ENCODE results near the gene CHERP. TPM values are rescaled to one million over a fixed set of nuclear protein-coding genes. Genes with fewer than 3 reads are reported as not detected.
"Not testable (repeated sequence)": the region's sequence is repeated elsewhere in the genome, so short reads cannot be mapped to it uniquely, and the experiment has no call there.

The CHERP gene
- total and polyA plus RNA-seq, 3 experiments from 2014 or later: 20.3 to 74.2 (median 73.1) TPM

GRCh38 chr19:16544473-16545231 lies 2.4 kb upstream of the CHERP start:
- Histone ChIP-seq H3K4me3 (ENCODE audit: low read length) (no peak overlapping the region), H3K9me3 (ENCODE audit: low read length) (no peaks in the 10 kb centered on the region), H3K27me3 (ENCODE audit: insufficient read depth, low read length, poor library complexity, severe bottlenecking) (no peaks in the 10 kb centered on the region), H3K4me1 (ENCODE audit: insufficient read depth, low read length) (peaks cover 28% of the 10 kb centered on the region), H3K36me3 (ENCODE audit: insufficient read depth, low read length) (peaks cover 8% of the 10 kb centered on the region), H3K27ac (ENCODE audit: low read depth, low read length) (no peak overlapping the region)
- ChIA-PET CTCF (no interaction called here), POLR2A (no interaction called here)
- peaks cover 0 to 22% (median 2%) of the 10 kb centered on the region in 3 donors for H3K36me3 Mint-ChIP-seq
- H3K27me3 Mint-ChIP-seq: no peaks in the 10 kb centered on the region
- DNase-seq: no peak
- peaks cover 27 to 41% (median 35%) of the 10 kb centered on the region in 3 donors for H3K4me1 Mint-ChIP-seq
- H3K9me3 Mint-ChIP-seq: no peaks in the 10 kb centered on the region
- peak overlapping the region; percentile 7 to 94 (median 42) for H3K27ac Mint-ChIP-seq
- peak overlapping the region; percentile 6 to 74 (median 38) for H3K4me3 Mint-ChIP-seq

- H3K27me3 Mint-ChIP-seq; H3K27me3 ChIP-seq (ENCODE audit: insufficient read depth, low read length, poor library complexity, severe bottlenecking); H3K9me3 ChIP-seq (ENCODE audit: low read length); CTCF ChIA-PET; DNase-seq; H3K9me3 Mint-ChIP-seq: not testable (repeated sequence)
- Mint-ChIP-seq H3K4me3 (peak overlapping the region; percentile 85 to 98 (median 91)), H3K36me3 (peaks cover 0 to 25% (median 2%) of the 10 kb centered on the region in 3 donors), H3K27ac (peak overlapping the region in 7 of 8 donors; percentile 52 to 95 (median 72)), H3K4me1 (peaks cover 32 to 47% (median 40%) of the 10 kb centered on the region in 3 donors)
- POLR2A ChIA-PET: interaction anchor here (0.6 to 1.7 kb wide), 7 partner anchors 28 to 815 kb away, joined by 3 to 15 read pairs (median 4); no protein-coding TSS in a partner anchor
- Histone ChIP-seq H3K27ac (ENCODE audit: low read depth, low read length) (peak overlapping the region; percentile 95), H3K36me3 (ENCODE audit: insufficient read depth, low read length) (peaks cover 12% of the 10 kb centered on the region), H3K4me3 (ENCODE audit: low read length) (peak overlapping the region; percentile 99), H3K4me1 (ENCODE audit: insufficient read depth, low read length) (peaks cover 32% of the 10 kb centered on the region)
These were observed 1.5 kb upstream of the CHERP start for GRCh38 chr19:16543734-16544133.

- Mint-ChIP-seq H3K27me3 (no peaks in the 10 kb centered on the region), H3K27ac (peak overlapping the region; percentile 69 to 95 (median 94)), H3K9me3 (no peaks in the 10 kb centered on the region), H3K4me1 (peaks cover 38 to 53% (median 46%) of the 10 kb centered on the region in 3 donors), H3K36me3 (peaks cover 0 to 30% (median 2%) of the 10 kb centered on the region in 3 donors), H3K4me3 (peak overlapping the region; percentile 85 to 98 (median 91))
- H3K27me3 ChIP-seq (ENCODE audit: insufficient read depth, low read length, poor library complexity, severe bottlenecking): no peaks in the 10 kb centered on the region
- peaks cover 12% of the 10 kb centered on the region for H3K36me3 ChIP-seq (ENCODE audit: insufficient read depth, low read length)
- ChIA-PET CTCF (interaction anchor here (1.1 kb wide), 1 partner anchor 24 kb away, joined by 4 read pairs; no protein-coding TSS in a partner anchor), POLR2A (interaction anchor here (0.6 to 2.1 kb wide), 9 partner anchors 23 to 816 kb away, joined by 3 to 15 read pairs (median 4); no protein-coding TSS in a partner anchor)
- H3K9me3 ChIP-seq (ENCODE audit: low read length): no peaks in the 10 kb centered on the region
- peaks cover 32% of the 10 kb centered on the region for H3K4me1 ChIP-seq (ENCODE audit: insufficient read depth, low read length)
- peak overlapping the region; percentile 99 for H3K4me3 ChIP-seq (ENCODE audit: low read length)
- no peak for DNase-seq
- peak overlapping the region; percentile 95 for H3K27ac ChIP-seq (ENCODE audit: low read depth, low read length)
These were observed 754 bp upstream of the CHERP start for GRCh38 chr19:16542910-16543472.

- no peaks in the 10 kb centered on the region for H3K9me3 ChIP-seq (ENCODE audit: low read length)
- H3K27ac ChIP-seq (ENCODE audit: low read depth, low read length): peak overlapping the region; percentile 95
- DNase-seq: peak in 1 of 5 donors; percentile 13
- Mint-ChIP-seq H3K27me3 (no peaks in the 10 kb centered on the region), H3K4me1 (peaks cover 44 to 63% (median 55%) of the 10 kb centered on the region in 3 donors), H3K36me3 (peaks cover 0 to 44% (median 5%) of the 10 kb centered on the region in 3 donors), H3K27ac (peak overlapping the region; percentile 78 to 96 (median 92)), H3K4me3 (peak overlapping the region; percentile 85 to 98 (median 91)), H3K9me3 (no peaks in the 10 kb centered on the region)
- H3K4me3 ChIP-seq (ENCODE audit: low read length): peak overlapping the region; percentile 99
- CTCF ChIA-PET: no interaction called here
- H3K27me3 ChIP-seq (ENCODE audit: insufficient read depth, low read length, poor library complexity, severe bottlenecking): no peaks in the 10 kb centered on the region
- H3K36me3 ChIP-seq (ENCODE audit: insufficient read depth, low read length): peaks cover 12% of the 10 kb centered on the region
- H3K4me1 ChIP-seq (ENCODE audit: insufficient read depth, low read length): peaks cover 36% of the 10 kb centered on the region
- POLR2A ChIA-PET: interaction anchor here (2.1 kb wide), 1 partner anchor 25 kb away, joined by 8 read pairs; no protein-coding TSS in a partner anchor
These were observed 652 bp downstream of the CHERP start for GRCh38 chr19:16541526-16542044.

GRCh38 chr19:16540948-16541347 lies 1.3 kb downstream of the CHERP start:
- peaks cover 0 to 51% (median 5%) of the 10 kb centered on the region in 3 donors for H3K36me3 Mint-ChIP-seq
- no peaks in the 10 kb centered on the region for H3K9me3 ChIP-seq (ENCODE audit: low read length)
- H3K27me3 ChIP-seq (ENCODE audit: insufficient read depth, low read length, poor library complexity, severe bottlenecking): no peaks in the 10 kb centered on the region
- peaks cover 12% of the 10 kb centered on the region for H3K36me3 ChIP-seq (ENCODE audit: insufficient read depth, low read length)
- peak overlapping the region; percentile 95 for H3K27ac ChIP-seq (ENCODE audit: low read depth, low read length)
- no peaks in the 10 kb centered on the region for H3K9me3 Mint-ChIP-seq
- peak overlapping the region; percentile 99 for H3K4me3 ChIP-seq (ENCODE audit: low read length)
- no peak for DNase-seq
- peak overlapping the region; percentile 85 to 98 (median 91) for H3K4me3 Mint-ChIP-seq
- H3K4me1 Mint-ChIP-seq: peaks cover 46 to 63% (median 55%) of the 10 kb centered on the region in 3 donors
- no peaks in the 10 kb centered on the region for H3K27me3 Mint-ChIP-seq
- peaks cover 36% of the 10 kb centered on the region for H3K4me1 ChIP-seq (ENCODE audit: insufficient read depth, low read length)
- peak overlapping the region; percentile 78 to 96 (median 90) for H3K27ac Mint-ChIP-seq
- CTCF ChIA-PET: no interaction called here
- POLR2A ChIA-PET: no interaction called here

- no peaks in the 10 kb centered on the region for H3K9me3 Mint-ChIP-seq
- H3K36me3 ChIP-seq (ENCODE audit: insufficient read depth, low read length): peaks cover 29% of the 10 kb centered on the region
- no peak overlapping the region for H3K27ac ChIP-seq (ENCODE audit: low read depth, low read length)
- H3K36me3 Mint-ChIP-seq: peaks cover 0 to 80% (median 3%) of the 10 kb centered on the region in 3 donors
- CTCF ChIA-PET: no interaction called here
- H3K4me1 Mint-ChIP-seq: peaks cover 31 to 40% (median 36%) of the 10 kb centered on the region in 3 donors
- no peak overlapping the region for H3K4me3 ChIP-seq (ENCODE audit: low read length)
- H3K27me3 Mint-ChIP-seq: no peaks in the 10 kb centered on the region
- peak overlapping the region in 1 of 7 donors; percentile 5 for H3K4me3 Mint-ChIP-seq
- POLR2A ChIA-PET: no interaction called here
- no peaks in the 10 kb centered on the region for H3K9me3 ChIP-seq (ENCODE audit: low read length)
- H3K27ac Mint-ChIP-seq: peak overlapping the region in 2 of 8 donors; percentile 66 to 74
- H3K27me3 ChIP-seq (ENCODE audit: insufficient read depth, low read length, poor library complexity, severe bottlenecking): no peaks in the 10 kb centered on the region
- no peak for DNase-seq
- peaks cover 27% of the 10 kb centered on the region for H3K4me1 ChIP-seq (ENCODE audit: insufficient read depth, low read length)
These were observed 5.1 kb downstream of the CHERP start for GRCh38 chr19:16537111-16537510.

- Mint-ChIP-seq H3K36me3 (peaks cover 0 to 85% (median 3%) of the 10 kb centered on the region in 3 donors), H3K27me3 (no peaks in the 10 kb centered on the region), H3K27ac (no peak overlapping the region), H3K4me1 (peaks cover 26 to 34% (median 30%) of the 10 kb centered on the region in 3 donors), H3K4me3 (no peak overlapping the region), H3K9me3 (no peaks in the 10 kb centered on the region)
- Histone ChIP-seq H3K36me3 (ENCODE audit: insufficient read depth, low read length) (peaks cover 34% of the 10 kb centered on the region), H3K27ac (ENCODE audit: low read depth, low read length) (no peak overlapping the region), H3K4me1 (ENCODE audit: insufficient read depth, low read length) (peaks cover 21% of the 10 kb centered on the region), H3K4me3 (ENCODE audit: low read length) (no peak overlapping the region), H3K9me3 (ENCODE audit: low read length) (no peaks in the 10 kb centered on the region), H3K27me3 (ENCODE audit: insufficient read depth, low read length, poor library complexity, severe bottlenecking) (no peaks in the 10 kb centered on the region)
- DNase-seq: no peak
- CTCF ChIA-PET: no interaction called here
- POLR2A ChIA-PET: no interaction called here
These were observed 6.1 kb downstream of the CHERP start for GRCh38 chr19:16536130-16536529.

- Histone ChIP-seq H3K27me3 (ENCODE audit: insufficient read depth, low read length, poor library complexity, severe bottlenecking) (no peaks in the 10 kb centered on the region), H3K4me3 (ENCODE audit: low read length) (no peak overlapping the region), H3K36me3 (ENCODE audit: insufficient read depth, low read length) (peaks cover 34% of the 10 kb centered on the region), H3K9me3 (ENCODE audit: low read length) (no peaks in the 10 kb centered on the region), H3K27ac (ENCODE audit: low read depth, low read length) (no peak overlapping the region), H3K4me1 (ENCODE audit: insufficient read depth, low read length) (peaks cover 13% of the 10 kb centered on the region)
- DNase-seq: no peak
- CTCF ChIA-PET: no interaction called here
- no peak overlapping the region for H3K4me3 Mint-ChIP-seq
- POLR2A ChIA-PET: no interaction called here
- no peak overlapping the region for H3K27ac Mint-ChIP-seq
- H3K27me3 Mint-ChIP-seq: no peaks in the 10 kb centered on the region
- H3K4me1 Mint-ChIP-seq: peaks cover 23 to 27% (median 26%) of the 10 kb centered on the region in 3 donors
- H3K9me3 Mint-ChIP-seq: no peaks in the 10 kb centered on the region
- H3K36me3 Mint-ChIP-seq: peaks cover 0 to 90% (median 3%) of the 10 kb centered on the region in 3 donors
These were observed 6.9 kb downstream of the CHERP start for GRCh38 chr19:16535381-16535780.

Measured in CD8-positive, alpha-beta memory T cell (primary cell).